Activated CD4-positive, CD25-positive, alpha-beta regulatory T cell treated with anti-CD3 and anti-CD28 coated beads, Interleukin-2, amount 50 U/mL, for 72 hours (primary cell): ENCODE results near the gene USP21.

Experiments used
- DNase-seq: peaks from one replicate; pipeline ENCODE4 v3.0.0; 2021

The USP21 gene

DNA sequence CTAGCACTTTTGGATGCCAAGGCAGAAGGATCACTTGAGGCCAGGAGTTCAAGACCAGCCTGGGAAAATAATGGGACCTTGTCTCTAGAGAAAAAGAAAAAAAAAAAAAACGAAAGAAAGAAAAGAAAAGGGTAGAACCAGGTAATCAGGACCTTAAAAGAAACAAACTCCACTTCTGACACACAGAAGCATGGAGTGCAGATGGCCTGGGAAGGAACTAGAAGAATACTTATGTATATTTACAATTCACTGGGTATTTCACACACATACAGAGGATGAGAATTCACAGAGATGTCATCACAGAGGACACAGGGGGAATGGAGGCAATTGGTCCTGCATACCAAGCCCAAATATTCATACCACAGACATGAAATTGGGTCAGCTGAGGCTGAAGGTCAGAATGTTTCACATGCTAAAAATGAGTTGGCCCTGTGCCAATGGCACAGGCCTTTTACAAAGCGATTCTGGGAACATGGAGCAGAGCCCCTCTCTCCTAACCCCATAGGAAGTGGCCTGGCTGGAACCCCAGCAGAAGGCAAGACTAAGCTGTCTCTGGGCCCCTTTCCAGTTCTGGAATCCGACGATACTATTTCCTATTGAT lies 13.6 kb downstream of the USP21 start:
- DNase-seq: no peak

DNA sequence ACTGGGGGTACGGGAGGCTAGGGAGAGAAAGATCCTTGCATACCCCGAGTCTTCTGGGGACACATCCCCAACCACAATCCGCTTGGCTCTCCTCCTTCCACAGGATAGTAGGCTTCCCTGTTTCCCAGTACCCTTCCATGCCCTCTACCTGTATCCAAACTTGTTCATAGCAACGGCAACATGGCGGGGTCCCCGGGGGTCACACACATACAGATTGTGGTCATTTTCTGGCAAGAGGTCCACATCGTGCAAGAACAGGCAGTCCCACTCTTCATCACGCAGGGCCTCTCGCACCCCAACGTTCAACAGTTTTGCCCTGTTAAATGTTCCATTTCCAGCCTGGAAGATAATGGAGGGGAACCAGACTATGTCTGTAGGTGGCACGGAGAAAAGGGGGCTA lies 14.4 kb downstream of the USP21 start:
- DNase-seq: no peak

DNA sequence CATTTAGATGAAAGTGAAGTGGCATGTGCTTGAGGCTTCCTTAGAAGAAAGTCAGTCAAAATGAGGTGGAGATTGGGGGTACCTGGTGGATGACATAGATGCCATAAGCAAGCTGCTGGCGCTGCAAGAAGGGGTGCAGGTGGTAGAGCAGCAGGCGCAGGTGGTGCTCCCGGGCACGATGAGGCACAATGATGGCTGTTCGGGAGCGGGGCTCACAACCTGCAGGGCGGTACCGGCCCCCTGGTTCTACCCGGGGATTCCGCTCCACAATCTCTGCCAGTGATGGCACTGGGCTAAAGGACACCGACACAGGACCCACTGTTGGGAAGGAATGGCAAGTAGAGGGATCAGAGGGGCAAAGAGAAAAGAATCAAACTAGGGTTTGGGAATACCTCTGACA lies 15.6 kb downstream of the USP21 start:
- DNase-seq: no peak

DNA sequence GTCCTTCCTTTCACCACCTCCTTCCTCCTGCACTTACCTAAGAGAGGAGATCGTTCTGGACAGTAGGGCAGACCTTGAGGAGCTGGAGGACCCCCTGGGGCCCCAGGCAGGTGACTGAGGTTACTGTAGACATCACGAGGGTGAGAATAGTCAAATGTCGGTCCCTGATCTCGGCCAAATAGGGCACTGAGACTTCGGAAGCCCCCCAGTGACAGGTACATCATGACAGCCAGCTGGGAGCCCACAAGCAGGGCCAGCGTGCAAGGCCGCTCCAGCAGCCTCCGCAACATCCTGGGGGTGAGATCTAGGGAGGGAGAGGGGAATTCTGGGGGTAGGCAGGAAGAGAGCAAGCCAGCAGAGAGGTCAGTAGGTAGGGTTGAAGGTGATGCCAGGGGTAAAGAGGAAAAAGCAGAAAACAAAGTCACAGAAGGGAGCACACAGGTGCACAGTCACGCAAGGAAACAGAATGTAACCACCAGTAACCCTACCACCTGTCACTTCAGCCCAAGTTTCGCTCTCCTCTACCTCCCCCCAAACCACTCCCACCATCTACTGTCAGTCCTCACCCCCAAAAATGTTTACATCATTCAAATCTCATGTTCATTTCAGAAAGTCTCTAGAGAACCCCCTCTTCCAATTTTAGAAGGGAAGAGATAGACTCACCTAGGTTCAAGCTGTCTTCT lies 16.6 kb downstream of the USP21 start:
- DNase-seq: no peak

DNA sequence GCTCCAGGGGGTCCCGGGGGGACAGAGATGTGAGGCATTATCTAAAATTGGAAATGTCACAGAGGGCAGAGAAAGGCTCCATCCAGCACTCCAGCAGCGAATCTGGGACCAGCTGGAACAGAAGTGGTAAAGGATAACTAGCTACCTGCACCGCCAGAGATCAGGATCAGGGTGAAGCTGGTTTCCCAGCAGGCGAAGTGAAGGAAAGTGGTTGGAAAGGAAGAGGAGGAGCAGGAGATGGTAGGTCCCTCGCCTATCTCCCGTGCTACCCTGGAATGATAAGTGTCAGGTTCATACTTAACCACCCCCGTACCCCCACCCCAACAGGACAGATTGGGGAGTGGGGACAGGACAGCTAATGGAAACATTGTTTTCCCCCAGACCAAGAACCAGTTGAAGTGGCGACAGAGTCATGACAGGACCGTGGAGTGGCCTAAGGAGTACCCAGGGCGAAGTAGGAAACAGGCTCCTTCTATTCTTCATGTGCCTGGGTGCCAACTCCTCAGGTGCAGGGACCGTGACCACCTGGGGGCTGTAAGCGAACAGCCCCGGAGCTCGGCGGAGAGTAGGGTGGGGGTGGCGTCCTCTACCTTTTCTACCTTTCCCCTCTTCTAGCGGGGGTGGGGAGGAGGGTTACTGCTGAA lies 17.3 kb downstream of the USP21 start:
- DNase-seq: no peak

DNA sequence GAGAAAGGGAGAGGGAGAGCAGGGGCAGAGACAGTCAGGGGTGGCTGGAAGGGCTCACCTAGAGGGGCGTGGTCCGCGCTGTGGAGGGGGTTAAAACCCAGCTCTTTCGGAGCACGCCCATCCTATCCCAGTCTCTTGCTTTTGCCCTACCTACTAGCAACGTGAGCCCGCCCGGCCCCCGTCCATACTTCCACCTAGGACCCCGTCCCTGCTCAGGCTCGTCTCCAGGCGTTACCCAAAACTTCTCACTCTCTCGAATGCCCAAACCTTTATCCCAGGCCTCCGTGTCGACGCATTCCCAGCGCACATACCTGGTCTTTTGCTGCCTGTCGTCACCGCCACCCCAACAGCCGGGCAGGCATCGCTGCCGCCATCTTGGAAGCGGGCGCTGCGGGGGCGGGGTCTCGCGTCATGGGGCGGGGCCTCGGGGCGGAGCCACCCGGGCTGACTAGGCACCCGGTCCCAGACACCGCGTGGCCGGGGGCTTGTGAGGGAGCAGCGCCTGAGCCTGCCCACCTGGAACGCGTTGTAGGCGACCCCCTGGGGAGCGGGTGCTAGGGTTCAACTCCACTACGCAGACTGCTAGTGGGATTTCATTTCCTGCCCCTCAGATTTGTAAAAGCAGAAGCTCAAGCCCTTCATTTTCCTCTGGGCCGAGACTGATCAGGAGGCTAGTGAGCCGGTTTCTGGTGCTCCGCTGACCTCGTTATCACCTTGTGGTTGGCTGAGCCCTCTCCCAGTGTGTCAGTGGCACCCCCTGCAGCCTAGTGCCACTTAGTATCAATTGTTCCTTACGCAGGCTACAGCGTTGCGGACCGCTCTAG lies 18.0 kb downstream of the USP21 start, which contains the start of gene B4GALT3:
B4GALT3 (minus strand) TSS at position 396 of the 824 bp plus-strand sequence. CDS start 1,447 bp downstream, outside the sequence.
- DNase-seq: peak; percentile 99

DNA sequence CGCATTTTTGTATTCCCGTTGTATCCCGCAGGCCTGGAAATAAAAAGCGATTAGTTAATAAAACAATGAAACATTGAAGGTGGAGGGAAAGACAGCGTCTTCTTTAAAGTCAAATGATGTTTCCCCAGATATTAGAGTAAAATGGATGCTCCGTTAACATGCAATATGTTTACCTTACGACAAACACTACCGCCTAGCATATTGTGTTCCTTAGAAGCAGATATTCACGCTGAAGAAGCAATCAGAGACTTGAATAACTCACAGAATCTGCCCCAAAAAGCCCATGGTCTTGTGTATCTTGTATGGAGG lies 18.6 kb downstream of the USP21 start:
- DNase-seq: no peak

DNA sequence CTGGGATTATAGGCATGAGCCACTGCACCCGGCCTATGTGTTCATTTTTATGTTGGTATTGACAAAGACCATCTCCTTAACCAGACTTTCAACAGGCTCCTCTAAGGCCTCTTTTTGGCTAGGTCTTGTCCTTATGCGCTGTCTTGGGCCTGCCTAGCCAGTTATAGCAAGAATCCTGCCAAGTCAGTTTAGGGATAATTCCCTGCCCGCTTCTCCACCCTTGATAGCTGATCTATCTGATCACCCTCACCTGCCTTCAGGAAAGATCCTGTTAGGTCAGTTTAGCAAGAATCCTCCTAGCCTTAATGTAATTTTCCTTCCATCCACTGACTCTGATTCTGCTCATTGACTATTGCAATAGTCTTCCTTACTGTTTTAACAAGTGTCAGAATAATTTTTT lies 20.4 kb downstream of the USP21 start:
- DNase-seq: no peak

DNA sequence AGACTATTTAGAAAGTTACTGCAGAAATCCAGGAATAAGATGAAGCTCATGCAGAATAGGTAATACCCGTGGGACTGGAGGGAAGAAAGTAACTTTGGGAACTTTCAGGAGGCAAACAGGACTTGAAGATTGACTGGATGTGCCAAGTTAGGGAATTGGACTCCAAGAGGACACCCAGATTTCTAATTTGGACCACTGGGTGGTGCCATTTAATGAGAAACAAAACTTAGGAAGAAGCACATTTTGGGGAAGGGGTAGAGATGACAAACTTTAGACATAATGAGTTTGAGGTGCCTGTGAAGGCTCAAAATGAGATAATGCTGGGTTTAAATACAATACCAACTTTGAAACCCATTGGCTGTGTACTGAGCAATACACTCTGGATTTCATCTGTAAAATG lies 21.3 kb downstream of the USP21 start:
- no peak for DNase-seq

DNA sequence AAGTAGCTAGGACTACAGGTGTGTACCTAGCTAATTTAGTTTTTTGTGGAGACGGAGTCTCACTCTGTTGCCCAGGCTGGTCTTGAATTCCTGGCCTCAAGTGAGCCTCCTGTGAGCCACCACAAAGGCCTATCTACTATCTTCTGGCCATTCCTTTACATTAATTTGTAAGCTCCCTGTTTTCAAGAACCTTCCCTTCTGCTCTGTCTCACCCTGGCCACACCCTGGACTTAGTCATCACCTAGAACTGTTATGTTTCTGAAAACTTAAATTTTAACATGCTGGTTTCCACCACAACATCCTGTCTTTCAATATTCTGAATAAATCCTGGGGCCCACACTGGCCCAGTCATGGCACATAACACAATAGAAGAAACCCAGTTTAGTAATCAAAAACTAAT lies 22.9 kb downstream of the USP21 start:
- peak; percentile 53 for DNase-seq

DNA sequence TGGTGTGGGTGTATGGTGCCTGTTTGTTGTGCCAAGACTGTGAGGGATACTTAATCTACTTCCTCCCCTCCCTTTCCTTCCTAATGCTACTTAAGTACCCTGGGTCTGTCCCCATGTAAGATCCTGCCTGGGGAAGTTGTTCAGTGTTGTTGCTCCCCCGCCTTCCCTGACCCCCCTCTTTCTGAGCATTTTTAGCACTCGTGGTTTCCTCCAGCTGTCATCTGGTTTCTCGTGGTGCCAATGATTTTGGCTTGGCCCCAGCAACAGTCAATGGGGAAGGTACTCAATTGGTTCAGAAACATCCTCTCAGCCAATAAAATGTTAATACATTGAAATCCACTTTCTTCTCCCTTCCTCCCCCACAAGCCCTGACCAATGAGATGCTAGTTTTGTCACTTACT lies 26.0 kb downstream of the USP21 start:
- DNase-seq: peak; percentile 63

DNA sequence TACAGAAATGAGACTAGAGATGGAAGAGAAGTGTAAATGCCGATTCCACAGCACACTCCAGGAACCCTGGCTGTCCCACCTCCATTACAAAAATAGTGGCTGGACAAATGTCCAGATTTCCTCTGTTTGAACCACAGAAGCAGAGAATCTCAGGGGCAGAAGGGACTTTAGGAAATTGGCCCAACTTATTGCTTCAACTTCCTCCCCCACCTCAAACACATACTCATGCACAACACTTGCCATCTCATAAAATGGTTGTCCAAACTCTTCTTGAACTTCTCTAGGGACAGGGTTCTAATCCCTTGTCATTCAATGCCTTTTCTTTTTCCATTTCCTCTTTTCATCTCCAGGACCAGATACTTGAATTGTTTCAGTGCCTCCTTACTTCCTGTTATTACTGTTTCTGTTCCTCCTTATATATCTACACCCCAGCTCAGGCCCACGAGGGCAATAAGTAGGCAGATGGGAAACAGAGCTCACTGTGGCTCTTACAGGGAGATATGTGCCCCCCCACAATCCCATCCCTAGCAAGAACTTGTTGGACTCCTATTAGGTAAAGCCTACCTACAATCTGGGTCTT lies 26.5 kb downstream of the USP21 start:
- DNase-seq: no peak

DNA sequence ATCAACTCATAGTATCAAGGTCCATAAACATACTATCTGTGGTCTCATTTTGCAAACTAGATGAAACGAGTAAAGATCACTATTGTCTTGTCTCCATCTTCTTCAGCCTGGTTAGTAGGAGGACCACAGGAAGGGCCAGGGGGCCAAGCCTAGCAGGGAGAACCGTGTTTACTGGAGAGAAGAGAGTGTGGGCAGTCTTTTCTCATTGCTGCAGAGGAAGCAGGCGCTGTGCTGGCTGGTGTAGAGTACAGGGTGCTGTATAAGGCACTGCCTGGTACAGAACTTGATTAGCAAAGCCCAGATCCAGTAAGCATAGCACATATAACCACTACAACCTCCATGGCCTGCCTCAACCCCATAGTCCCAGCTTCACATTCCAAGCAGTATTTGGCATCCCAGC lies 28.0 kb downstream of the USP21 start:
- no peak for DNase-seq

DNA sequence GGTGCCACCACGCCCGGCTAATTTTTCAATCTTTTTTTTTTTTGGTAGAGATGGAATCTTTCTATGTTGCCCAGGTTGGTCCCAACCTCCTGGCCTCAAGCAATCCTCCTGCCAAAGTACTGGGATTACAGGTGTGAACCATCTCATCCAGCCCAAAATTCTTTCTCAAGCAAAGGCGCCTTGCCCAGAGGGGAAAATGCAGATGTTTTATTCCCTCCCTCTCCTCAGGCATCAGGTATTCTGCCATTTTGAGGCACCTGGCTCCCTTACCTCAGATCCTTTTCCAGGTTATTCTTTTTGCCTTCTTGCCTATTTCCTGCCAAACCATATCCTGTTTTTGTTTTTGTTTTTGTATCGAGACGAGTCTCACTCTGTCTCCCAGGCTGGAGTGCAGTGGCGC lies 29.1 kb downstream of the USP21 start:
- no peak for DNase-seq

DNA sequence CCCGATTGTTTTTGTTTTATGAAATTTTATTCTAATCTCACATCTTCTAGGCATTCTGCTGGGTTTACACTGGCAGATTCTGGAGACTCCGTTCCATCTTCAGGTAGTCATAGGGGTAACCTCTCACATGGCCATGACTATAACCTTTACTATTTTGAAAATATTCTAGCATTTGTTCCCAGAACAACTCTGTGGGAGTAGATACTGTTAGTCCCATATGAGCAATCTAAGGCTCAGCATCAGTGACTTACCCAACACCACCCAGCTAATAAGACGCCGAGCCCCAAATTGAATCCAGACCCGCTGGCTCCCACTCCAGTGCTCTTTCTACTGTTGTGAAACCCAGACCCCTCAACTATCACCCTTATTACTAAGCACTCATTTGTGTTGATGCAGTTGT lies 29.7 kb downstream of the USP21 start:
- no peak for DNase-seq

DNA sequence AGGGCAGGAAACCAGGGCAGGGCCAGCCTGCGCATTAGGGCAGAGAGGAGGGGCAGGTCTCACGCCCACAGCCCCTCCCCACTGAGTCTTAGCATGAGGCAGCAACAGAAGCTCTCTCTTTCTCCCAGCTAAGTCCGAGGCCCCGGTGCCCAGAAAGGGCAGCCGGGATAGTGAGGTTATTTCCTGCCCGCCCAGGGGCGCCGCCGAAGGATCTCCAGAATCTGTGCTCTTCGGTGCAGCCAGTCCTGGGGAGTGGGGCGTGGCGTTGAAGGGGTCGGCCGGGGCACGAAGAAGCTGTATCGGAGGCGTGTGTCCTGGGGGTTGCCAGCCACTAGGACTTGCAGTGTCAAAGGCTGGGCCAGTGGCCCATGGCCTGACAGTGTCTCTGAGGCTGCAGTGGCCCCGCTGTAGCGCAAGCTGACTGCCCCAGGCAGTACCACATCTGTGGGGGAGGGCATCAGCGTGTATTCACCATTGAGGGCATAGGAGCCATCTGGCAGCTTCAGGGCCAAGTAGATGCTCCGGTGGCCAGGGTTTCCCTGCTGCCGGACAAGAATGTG lies 31.7 kb downstream of the USP21 start:
- DNase-seq: no peak

DNA sequence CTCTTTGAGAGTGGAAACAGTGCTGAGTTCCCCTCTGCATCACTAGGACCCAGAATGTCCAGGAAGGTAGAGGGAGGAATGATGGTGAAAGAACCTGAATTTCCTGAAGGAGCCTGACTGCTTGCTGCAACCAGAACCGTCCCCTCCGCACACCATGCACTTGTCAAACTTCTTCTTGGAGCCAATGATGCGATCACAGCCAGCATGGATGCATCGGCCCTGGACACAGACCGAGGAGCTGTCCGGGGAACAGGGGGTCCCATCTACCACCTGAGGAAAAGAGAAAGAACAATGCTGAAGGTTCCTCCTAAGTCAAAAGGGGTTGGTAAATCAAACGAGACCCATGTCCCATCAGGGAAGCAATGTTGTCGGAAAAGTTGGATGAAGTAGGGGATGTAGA lies 32.7 kb downstream of the USP21 start:
- DNase-seq: no peak

DNA sequence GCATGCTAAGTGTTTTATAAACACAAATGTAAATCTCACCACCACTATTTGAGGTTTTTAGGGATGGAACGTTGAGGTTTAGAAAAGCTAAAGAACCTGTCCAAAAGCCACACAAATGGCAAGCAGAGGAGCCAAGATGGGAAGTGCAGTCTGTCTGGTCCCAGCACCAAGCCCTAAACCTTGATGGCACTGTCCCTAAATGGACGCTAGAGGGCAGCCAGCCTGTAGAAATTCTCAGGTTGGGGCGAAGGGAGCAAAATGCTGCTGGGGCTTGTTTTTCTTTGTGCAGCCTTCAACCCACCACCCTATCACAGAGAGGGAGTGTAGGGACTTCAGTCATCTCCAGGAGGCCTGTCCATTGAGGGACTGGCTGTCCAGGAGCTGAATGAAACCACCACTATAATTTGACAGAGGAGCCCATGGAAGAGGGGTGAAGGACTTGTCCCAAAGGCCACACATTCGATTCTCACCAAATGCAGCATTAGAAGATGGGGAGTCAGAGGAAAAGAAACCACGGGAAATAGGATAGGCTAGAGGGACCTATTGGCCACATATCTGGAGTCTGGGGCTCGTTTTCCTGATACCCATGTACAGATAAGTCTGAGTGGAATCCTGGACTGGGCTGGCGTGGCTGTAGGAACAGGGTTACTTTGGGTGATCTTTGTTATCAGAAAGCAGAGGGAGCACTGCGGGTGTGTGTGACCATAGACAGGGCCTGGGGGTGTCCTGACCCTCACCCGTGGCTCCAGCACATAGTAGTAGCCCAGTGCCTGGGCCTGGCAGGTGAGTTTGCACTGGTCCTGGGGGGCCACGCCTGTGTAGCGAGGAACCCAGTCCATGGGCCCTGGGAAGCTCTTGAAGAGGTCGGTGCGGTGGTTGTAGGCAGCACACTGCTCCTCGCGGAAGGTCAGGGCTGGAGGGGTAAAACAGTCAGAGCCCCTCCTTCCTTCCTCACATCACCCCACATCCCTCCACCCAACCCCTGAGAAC lies 33.5 kb downstream of the USP21 start:
- DNase-seq: peak; percentile 54

DNA sequence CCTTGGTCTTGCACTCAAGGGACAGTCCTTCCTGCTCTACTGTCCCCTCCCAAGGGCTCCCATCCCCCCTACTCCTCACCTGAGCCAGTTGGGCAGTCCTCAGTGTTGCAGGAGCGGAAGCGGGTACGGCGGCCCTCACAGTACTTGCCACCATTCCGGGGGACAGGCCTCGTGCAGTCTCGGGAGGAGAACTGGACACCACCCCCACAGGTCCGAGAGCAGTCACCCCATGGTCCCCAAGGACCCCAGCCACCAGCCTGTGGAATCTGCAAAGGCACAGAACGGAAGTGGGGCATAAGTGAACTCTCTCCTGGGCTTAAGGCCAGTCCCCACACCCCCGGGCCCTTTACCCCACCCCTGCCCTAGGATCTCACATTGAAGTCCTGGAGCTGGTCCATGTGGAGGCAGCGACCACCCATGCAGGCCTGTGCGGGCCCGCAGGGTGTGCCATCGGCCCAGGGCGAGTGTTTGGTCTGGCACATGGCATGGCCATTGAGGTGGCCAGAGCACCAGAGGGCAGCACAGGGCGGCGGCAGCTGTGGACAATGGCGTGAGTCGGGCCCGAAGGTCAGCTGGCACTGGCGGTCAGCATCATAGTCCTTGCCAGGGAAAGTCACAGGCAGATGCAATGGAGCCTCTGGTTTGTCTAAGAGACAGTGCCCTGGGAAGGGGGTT lies 34.4 kb downstream of the USP21 start:
- DNase-seq: no peak

DNA sequence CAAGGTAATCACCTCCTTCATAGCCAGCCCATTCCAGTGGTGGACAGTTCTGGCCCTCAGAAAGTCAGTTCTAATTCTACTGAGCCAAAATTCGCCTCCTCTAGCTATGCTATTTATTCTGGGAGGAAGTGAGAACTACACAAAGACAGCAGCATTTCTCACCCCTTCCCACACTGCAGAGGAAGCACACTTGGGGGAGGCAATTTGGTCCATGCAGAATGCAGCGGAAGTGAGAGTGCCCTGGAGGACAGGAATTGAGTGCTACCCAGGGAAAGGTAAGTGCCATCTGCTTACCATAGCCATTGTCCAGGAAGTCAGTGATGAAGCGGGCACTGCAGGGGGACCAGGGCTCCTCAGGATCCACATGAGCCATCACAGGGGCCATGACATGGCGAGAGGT lies 35.9 kb downstream of the USP21 start:
- DNase-seq: no peak

DNA sequence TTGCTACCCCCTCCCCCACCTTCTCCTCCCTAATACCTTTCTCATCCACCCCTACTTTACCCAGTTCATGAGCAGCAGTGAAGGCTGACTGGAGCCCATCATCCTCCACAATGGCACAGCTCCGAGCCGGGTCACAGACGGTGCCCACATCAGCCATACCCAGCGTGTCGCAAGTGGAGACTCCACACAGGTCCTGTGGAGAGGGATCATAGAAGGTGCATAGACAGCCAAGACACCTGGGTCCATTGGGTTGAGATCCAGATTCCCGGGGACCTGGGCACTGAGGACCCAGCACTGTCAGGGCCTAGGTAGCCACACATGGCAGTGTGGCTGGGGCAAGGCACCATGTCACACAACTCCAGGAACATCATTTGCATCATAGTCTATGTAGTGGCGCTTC lies 36.8 kb downstream of the USP21 start:
- no peak for DNase-seq
